ENCODE data around the gene GCC1. TPM values are rescaled to one million over a fixed set of nuclear protein-coding genes. Genes with fewer than 3 reads are reported as not detected.
A peak's percentile ranks its signal among the peaks of the same experiment; 100 is the strongest.

The GCC1 gene
- total and polyA plus RNA-seq, 2 donors (not counting 3 experiments of a cell fraction or from before 2014, with no cell fraction given) = 4.6 to 15.5 TPM

GRCh38 chr7:127586346-127586745 is 950 bp upstream of the GCC1 start:
- BruUV-seq (replicated peaks) = no TSS peak
- no peak overlapping the region for H3K4me2 ChIP-seq (ENCODE audit: insufficient read depth, low read length)
- no peak overlapping the region for H2AFZ ChIP-seq (ENCODE audit: low read depth, low read length)
- H3K9me3 ChIP-seq (replicated peaks; ENCODE audit: control insufficient read depth, insufficient read depth, low read length) = no peaks in the 10 kb centered on the region
- DNase-seq (ENCODE audit: low read depth, low spot score) = no peak
- dilution Hi-C loops (cut with MboI; ENCODE audit: extremely low pct_ligation_motif_present, low sequenced_read_pairs) = no loop called here
- no peaks in the 10 kb centered on the region for H3K27me3 ChIP-seq (ENCODE audit: control insufficient read depth in 2 of 2, insufficient read depth in 2 of 2, low read length in 2 of 2)
- peaks cover 0 to 17% of the 10 kb centered on the region in 2 experiments for H3K36me3 ChIP-seq (ENCODE audit: control insufficient read depth in 2 of 2, extremely low read depth in 1 of 2, insufficient read depth in 2 of 2, low read length in 2 of 2)
- POLR2A ChIA-PET = interaction anchor here (0.9 kb wide), 1 partner anchor 81 kb away, joined by 3 read pairs; no protein-coding TSS in a partner anchor
- H3K27ac ChIP-seq (ENCODE audit: insufficient read depth, low read depth, low read length) = no peak overlapping the region
- CTCF ChIA-PET = no interaction called here
- no peaks in the 10 kb centered on the region for H3K9me1 ChIP-seq (replicated peaks; ENCODE audit: control insufficient read depth, extremely low read depth, insufficient read depth, low read length)
- H3K79me2 ChIP-seq (ENCODE audit: control insufficient read depth, insufficient read depth, low read length) = peaks cover 35% of the 10 kb centered on the region
- intact Hi-C loops (cut with micrococcal nuclease) = loop anchor here (5.0 to 10.0 kb wide), 5 partner anchors 121 to 551 kb away; partner anchors contain the start of genes GRM8 and LRRC4
- TF ChIP-seq, protein P1, sequence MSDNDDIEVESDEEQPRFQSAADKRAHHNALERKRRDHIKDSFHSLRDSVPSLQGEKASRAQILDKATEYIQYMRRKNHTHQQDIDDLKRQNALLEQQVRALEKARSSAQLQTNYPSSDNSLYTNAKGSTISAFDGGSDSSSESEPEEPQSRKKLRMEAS (IDR thresholded peaks at IDR 0.05; ENCODE audit: insufficient read depth, insufficient read length) = no peak
- peaks cover 37% of the 10 kb centered on the region for H3K4me1 ChIP-seq (ENCODE audit: control insufficient read depth, extremely low read depth, insufficient read depth, low read length)
- no peak overlapping the region for H3K9ac ChIP-seq (replicated peaks; ENCODE audit: extremely low read depth, insufficient read depth, low read length)
- FAIRE-seq = no peak
- H4K20me1 ChIP-seq (replicated peaks; ENCODE audit: control insufficient read depth, extremely low read depth, insufficient read depth, low read length) = no peaks in the 10 kb centered on the region
- no peak overlapping the region for H3K4me3 ChIP-seq (replicated peaks in 1 of 3; ENCODE audit: insufficient read depth in 1 of 3, low read depth in 1 of 3, low read length in 3 of 3)

DNA sequence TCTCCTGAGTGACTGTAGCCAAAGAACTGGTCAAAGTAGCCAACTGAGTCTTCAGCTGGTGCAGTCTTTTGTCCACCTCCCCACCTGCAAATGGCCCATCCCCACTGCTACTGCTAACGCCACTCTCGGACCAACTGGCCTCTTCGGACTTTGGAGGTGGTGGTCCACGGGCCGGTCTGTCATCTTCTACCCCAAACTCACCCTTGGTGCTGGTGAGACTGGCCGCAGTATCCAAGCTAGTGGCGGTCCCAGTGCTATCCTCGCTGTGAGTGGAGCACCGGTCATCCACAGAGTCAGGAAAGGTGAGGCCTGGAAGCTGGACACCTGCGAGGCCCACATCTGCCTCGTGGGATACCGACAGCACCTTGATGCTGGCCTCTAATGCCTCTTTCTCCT is 750 bp downstream of the GCC1 start:
- Histone ChIP-seq H3K4me3 (replicated peaks in 1 of 3; ENCODE audit: insufficient read depth in 1 of 3, low read depth in 1 of 3, low read length in 3 of 3) (peak overlapping the region; percentile 87 to 95 (median 94)), H3K9me1 (replicated peaks; ENCODE audit: control insufficient read depth, extremely low read depth, insufficient read depth, low read length) (no peaks in the 10 kb centered on the region), H3K4me1 (ENCODE audit: control insufficient read depth, extremely low read depth, insufficient read depth, low read length) (peaks cover 37% of the 10 kb centered on the region), H3K36me3 (ENCODE audit: control insufficient read depth in 2 of 2, extremely low read depth in 1 of 2, insufficient read depth in 2 of 2, low read length in 2 of 2) (peaks cover 0 to 9% of the 10 kb centered on the region in 2 experiments), H4K20me1 (replicated peaks; ENCODE audit: control insufficient read depth, extremely low read depth, insufficient read depth, low read length) (no peaks in the 10 kb centered on the region), H3K79me2 (ENCODE audit: control insufficient read depth, insufficient read depth, low read length) (peaks cover 37% of the 10 kb centered on the region), H3K27me3 (ENCODE audit: control insufficient read depth in 2 of 2, insufficient read depth in 2 of 2, low read length in 2 of 2) (no peaks in the 10 kb centered on the region), H3K9ac (replicated peaks; ENCODE audit: extremely low read depth, insufficient read depth, low read length) (peak overlapping the region; percentile 89), H2AFZ (ENCODE audit: low read depth, low read length) (peak overlapping the region; percentile 72), H3K9me3 (replicated peaks; ENCODE audit: control insufficient read depth, insufficient read depth, low read length) (no peaks in the 10 kb centered on the region), H3K27ac (ENCODE audit: insufficient read depth, low read depth, low read length) (peak overlapping the region; percentile 60), H3K4me2 (ENCODE audit: insufficient read depth, low read length) (peak overlapping the region; percentile 98)
- POLR2A ChIA-PET = no interaction called here
- BruUV-seq (replicated peaks) = no TSS peak
- DNase-seq (ENCODE audit: low read depth, low spot score) (no peak), FAIRE-seq (no peak)
- dilution Hi-C loops (cut with MboI; ENCODE audit: extremely low pct_ligation_motif_present, low sequenced_read_pairs) (no loop called here), intact Hi-C loops (cut with micrococcal nuclease) (loop anchor here (1.0 to 10.0 kb wide), 7 partner anchors 68 to 884 kb away; partner anchors contain the start of genes GRM8, LRRC4 and SND1)
- TF ChIP-seq, protein P2, sequence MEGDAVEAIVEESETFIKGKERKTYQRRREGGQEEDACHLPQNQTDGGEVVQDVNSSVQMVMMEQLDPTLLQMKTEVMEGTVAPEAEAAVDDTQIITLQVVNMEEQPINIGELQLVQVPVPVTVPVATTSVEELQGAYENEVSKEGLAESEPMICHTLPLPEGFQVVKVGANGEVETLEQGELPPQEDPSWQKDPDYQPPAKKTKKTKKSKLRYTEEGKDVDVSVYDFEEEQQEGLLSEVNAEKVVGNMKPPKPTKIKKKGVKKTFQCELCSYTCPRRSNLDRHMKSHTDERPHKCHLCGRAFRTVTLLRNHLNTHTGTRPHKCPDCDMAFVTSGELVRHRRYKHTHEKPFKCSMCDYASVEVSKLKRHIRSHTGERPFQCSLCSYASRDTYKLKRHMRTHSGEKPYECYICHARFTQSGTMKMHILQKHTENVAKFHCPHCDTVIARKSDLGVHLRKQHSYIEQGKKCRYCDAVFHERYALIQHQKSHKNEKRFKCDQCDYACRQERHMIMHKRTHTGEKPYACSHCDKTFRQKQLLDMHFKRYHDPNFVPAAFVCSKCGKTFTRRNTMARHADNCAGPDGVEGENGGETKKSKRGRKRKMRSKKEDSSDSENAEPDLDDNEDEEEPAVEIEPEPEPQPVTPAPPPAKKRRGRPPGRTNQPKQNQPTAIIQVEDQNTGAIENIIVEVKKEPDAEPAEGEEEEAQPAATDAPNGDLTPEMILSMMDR (IDR thresholded peaks at IDR 0.05; ENCODE audit: extremely low read depth in 1 of 2, insufficient read depth in 1 of 2, low read depth in 1 of 2, low read length in 2 of 2) = no peak
- no peak for TF ChIP-seq JUN (IDR thresholded peaks at IDR 0.05; ENCODE audit: borderline replicate concordance, insufficient read depth, insufficient read length, low read depth)
- TF ChIP-seq MYC (IDR thresholded peaks at IDR 0.05; ENCODE audit: low read depth, low read length) = no peak
- no peak for TF ChIP-seq POLR2AphosphoS5 (IDR thresholded peaks at IDR 0.05; ENCODE audit: insufficient read depth, low read depth, low read length)
- TF ChIP-seq POLR2A (IDR thresholded peaks at IDR 0.05; ENCODE audit: low read depth, low read length) = no peak
- no peak for TF ChIP-seq EZH2 (IDR thresholded peaks at IDR 0.05; ENCODE audit: borderline replicate concordance, low read depth, low read length, severe bottlenecking)
- TF ChIP-seq, protein P1 (IDR thresholded peaks at IDR 0.05; ENCODE audit: insufficient read depth, insufficient read length) = no peak
- no peak for TF ChIP-seq FOS (IDR thresholded peaks at IDR 0.05; ENCODE audit: borderline replicate concordance, insufficient read depth, low read length)
- no peak for TF ChIP-seq GATA2 (IDR thresholded peaks at IDR 0.05; ENCODE audit: insufficient read depth, insufficient read length, low read depth, low read length)
- CTCF ChIA-PET = interaction anchor here (1.5 kb wide), 1 partner anchor 625 kb away, joined by 5 read pairs; no protein-coding TSS in a partner anchor
